SH-SY5Y (cell line): ENCODE measurements around the gene DZIP1.

Source experiments
- GATA2 ChIP-seq: IDR thresholded peaks from 2 replicates; pipeline ENCODE4 v1.6.1; 2011; ENCODE audit warnings: mild to moderate bottlenecking, low read depth, low read length
- GATA3 ChIP-seq: IDR thresholded peaks from 2 replicates; pipeline ENCODE4 v1.6.1; 2011; ENCODE audit warnings: low read depth, mild to moderate bottlenecking, low read length, moderate library complexity

DNA sequence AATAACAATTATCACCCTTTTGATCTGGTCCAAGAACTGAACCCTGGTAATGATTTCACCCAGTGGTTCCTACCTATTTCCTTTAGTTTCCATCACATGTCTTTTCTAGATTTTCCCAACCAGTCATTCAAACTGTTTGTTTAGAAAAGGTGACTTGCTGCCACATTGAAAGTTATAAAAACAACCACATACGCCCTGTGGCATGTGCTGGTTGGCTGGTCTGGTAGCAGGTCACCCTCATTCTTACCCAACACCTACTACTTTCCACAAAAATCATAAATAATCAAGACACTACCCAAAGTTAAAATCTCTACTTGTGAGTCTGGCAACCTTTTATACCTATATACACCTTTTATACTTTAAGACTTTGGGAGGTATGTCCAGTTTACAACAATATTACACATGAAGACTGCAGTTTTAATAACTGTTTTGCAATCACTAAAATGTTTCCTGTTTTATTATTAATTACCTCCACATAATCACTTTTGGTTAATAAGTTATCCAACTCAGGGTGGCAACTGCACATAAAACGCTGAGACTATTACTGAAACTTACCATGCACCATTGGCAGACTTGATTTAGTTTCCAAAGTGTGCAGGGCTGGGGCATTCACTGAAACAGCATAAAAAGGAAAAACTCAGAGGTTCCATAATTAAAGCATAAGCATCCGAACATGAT is 38.9 kb downstream of the DZIP1 start:
- TF ChIP-seq GATA3 (no peak), GATA2 (no peak)
